ENCODE data around the gene GPR107.
"Not testable (repeated sequence)": the region's sequence is repeated elsewhere in the genome, so short reads cannot be mapped to it uniquely, and the experiment has no call there.

Gene GPR107

DNA sequence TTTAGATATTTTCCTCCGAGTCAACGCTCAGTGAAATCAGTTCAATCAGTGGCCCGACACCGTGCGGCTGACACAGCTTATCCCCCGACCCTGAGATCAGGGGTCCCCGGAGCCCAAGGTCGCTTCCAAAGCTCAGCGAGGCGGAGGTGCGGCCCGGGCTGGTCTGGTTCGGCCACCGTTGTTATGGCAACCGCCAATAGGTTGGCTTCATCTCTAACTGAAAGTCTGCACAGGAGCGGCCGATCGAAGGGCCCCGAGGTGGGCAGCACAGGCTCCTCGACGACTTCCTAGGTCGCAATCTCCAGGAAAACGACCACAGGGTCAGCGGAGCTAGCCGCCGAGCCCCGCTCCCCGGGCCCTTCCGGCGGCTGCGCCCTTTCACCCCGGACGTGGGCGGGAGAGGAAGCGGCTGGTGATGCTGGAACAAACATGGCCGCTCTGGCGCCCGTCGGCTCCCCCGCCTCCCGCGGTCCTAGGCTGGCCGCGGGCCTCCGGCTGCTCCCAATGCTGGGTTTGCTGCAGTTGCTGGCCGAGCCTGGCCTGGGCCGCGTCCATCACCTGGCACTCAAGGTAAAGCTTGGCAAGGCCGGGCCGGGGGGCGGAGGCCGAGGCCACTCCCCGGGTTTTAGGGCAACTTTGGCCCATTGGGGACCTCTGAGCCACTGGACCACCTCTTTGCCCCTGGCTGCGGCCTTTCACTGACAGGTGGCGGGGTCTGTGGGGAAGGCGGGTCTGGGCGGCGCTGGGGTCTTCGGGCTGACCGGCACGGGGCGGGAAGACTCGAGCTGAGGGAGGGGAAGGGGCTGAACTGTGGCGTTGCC, at the start of gene GPR107:
Gene GPR107, plus strand, starts transcription at position 403 of the 821 bp plus-strand sequence. Its CDS starts 27 bp downstream, at position 430.
- peak; percentile 81 for DNase-seq (ENCODE audit: low read depth)

DNA sequence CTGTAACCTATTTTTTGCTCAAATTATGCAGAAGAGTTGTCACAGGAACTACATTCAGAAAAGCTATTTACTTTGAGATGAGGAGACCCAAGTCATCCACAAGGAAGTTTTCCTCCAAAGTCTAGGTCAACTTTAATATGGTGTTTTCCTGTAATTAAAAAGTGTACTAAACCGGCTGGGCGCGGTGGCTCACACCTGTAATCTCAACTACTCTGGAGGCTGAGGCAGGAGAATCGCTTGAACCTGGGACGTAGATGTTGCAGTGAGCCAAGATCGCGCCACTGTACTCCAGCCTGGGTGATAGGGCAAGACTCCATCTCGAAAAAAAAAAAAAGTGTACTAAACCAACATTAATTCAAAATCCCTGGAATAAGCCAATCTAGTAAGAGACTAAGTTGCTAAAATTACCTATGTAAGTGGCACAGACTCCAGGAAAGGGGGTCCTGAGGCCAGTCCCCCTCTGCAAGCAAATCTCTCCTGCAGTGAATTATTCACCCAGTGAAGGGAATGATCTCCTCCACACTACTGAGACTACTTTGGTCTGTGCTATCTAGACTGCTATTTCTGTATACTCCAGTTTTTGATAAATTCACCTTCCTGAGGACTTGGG, 49.7 kb upstream of the GPR107 start:
- DNase-seq (ENCODE audit: low read depth) = no peak

DNA sequence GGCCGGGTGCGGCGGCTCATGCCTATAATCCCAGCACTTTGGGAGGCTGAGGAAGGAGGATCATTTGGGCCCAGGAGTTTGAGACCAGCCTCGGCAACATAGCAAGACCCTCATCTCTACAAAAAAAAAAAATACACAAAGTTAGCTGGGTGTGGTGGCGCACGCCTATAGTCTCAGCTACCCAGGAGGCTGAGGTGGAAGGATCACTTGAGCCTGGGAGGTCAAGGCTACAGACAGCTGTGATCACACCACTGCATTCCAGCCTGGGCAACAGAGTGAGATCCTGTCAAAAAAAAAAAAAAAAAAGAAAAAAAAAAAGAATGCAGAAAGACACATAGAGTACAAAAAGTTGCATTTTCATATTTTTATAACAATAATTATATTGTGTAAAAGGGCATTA, 46.8 kb upstream of the GPR107 start:
- not testable (repeated sequence) for DNase-seq (ENCODE audit: low read depth)

- no peak for DNase-seq (ENCODE audit: low read depth)
Observed at GRCh38 chr9:130008538-130008937, 45.2 kb upstream of the GPR107 start.

DNA sequence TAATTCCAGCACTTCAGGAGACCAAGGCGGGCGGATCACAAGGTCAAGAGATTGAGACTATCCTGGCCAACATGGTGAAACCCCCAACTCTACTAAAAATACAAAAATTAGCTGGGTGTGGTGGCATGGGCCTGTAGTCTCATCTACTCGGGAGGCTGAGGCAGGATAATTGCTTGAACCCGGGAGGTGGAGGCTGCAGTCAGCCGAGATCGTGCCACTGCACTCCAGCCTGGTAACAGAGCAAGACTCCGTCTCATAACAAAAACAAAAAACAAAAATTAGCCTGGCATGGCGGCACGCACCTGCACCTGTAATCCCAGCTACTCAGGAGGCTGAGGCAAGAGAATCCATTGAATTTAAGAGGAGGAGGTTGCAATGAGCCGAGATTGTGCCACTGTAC, 44.2 kb upstream of the GPR107 start:
- DNase-seq (ENCODE audit: low read depth) = not testable (repeated sequence)

DNA sequence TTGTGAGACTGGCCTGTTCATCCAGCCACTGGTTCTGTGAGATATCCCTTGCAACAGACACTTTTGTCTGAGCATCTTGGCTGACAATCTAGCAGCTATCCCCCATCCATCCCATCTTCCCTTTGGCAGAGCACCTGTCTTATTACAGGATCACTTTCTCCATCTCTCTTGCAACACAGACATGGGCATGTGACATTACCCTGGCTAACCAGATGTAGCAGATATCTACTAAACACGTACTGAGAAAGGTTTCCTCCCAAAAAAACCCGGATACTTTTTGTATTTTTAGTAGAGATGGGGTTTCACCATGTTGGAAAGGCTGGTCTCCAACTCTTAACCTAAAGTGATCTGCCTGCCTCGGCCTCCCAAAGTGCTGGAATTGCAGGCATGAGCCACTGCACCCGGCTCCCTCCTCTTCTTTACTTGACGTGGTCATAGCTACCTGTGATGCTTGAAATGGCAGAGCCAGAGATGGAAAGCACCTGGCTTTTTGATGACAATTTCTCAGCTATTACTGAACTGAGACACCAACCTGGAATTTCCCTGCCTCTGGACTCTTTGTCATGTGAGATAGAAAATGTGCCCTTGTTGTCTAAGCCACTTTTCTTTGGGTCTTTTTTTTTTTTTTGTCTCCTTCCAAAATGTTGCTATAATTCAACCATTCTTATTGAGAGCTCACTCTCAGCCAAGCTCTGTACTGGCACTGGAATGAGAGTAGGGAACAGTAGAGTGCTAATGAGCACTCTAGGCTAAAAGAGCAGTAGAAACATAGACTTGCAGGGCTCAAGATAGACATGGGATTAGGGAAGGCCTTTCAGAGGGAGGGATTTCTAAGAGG, 43.3 kb upstream of the GPR107 start:
- DNase-seq (ENCODE audit: low read depth) = no peak

DNA sequence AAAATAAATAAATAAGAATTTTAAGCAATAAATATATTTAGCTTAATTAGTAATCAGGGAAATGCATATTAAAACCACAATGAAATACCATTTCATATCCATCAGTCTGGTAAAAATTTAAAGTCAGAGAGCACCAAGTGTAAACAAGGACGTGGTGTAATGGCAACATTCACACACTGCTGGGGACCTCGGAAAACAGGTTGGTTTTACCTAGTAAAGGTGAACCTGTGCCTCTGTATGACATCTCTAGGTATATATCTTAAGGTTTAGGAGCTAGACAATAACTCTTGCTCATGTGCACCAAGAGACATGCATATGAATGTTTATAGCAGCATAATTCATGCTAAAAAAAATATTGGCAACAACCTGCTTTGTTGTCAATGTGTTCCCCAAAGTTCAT, 40.4 kb upstream of the GPR107 start:
- no peak for DNase-seq (ENCODE audit: low read depth)

DNA sequence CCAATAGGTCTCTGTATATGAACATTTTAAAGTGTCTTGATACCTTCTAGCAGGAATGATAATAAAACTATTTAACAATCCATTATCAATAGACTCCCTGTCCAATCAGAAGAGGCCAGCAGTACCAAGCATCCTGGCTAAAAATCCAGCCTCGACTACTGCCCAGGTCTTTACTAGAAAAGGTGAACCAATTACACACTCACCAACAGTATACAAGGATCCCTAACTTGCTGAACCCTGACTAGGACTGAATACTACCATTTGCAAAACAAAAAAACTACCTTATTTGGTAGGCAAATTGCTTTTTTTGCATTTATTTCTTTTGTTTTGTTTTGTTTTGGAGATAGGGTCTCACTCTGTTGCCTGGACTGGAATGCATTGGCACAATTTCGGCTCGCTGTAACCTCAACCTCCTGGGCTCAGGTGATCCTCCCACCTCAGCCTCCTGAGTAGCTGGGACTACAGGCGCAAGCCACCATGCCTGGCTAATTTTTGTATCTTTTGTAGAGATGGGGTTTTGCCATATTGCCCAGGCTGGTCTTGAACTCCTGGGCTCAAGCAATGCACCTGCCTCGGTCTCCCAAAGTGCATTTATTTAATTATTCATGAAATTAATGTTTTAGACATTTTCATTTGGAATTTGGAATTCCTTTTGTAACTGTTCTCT, 38.2 kb upstream of the GPR107 start:
- DNase-seq (ENCODE audit: low read depth) = no peak

DNA sequence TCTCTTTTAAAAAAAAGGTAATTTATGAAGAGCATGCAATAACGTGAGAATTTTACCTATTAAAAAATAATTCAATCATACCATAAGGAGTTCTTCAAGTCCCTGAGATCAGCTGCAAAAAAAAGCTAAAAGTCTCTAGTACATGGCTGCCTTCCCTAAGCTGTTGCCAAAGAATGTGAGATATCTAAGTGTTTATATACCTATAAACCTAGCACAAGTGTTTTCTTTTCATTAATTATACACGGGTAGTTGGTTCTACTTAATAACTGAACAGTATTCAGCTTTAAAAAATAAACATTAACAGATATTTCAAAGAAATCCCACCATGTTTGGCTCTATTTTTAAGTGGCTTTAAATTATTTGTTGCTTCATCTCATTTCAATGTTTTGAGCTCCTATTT, 36.6 kb upstream of the GPR107 start:
- no peak for DNase-seq (ENCODE audit: low read depth)

DNA sequence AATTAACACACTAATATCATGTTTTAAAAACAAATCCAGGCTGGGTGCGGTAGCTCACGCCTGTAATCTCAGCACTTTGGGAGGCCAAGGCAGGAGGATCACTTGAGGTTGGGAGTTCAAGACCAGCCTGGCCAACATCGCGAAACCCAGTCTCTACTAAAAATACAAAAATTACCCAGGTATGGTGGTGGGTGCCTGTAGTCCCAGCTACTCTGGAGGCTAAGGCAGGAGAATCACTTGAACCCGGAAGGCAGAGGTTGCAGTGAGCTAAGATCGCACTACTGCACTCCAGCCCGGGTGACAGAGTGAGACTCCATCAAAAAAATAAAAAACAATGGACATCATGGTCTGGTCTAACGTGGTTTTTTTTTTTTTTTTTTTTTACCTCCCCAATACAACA, 36.2 kb upstream of the GPR107 start:
- DNase-seq (ENCODE audit: low read depth) = not testable (repeated sequence)

DNA sequence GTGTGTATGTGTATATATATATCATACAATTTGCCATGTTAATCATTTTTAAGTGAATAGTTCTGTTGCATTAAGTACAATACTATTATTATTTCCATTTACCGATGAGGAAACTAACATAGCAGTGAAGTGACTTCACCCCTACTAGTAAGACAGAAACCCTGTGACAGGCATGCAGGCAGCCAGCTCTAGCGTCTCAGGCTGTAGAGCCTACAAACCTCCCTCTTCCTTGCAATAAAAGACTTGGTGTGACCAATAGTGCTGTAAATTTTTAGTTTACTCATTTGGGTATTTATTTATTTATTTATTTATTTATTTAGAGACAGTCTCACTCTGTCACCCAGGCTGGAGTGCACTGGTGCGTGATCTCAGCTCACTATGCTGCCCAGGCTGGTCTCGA, 35.4 kb upstream of the GPR107 start:
- DNase-seq (ENCODE audit: low read depth) = no peak

- DNase-seq (ENCODE audit: low read depth) = no peak
Observed at GRCh38 chr9:130020618-130021017, 33.1 kb upstream of the GPR107 start.

- no peak for DNase-seq (ENCODE audit: low read depth)
Observed at GRCh38 chr9:130021123-130021522, 32.6 kb upstream of the GPR107 start.

DNA sequence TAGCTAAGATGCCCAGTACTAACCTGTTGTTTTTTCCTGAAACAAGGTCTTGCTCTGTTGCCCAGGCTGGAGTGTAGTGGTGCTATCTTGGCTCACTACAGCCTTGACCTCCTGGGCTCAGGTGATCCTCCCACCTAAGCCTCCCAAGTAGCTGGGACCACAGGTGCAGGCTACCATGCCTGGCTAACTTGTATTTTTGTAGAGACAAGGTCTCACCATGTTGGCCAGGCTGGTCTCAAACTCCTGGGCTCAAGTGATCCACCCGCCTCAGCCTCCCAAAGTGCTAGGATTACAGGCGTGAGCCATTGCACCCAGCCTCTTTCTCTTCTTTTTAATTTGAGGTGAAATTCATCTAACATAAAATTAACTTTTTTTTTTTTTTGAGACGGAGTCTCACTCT, 31.9 kb upstream of the GPR107 start:
- not testable (repeated sequence) for DNase-seq (ENCODE audit: low read depth)

GRCh38 chr9:130022566-130023143, 31.1 kb upstream of the GPR107 start:
- no peak for DNase-seq (ENCODE audit: low read depth)

- DNase-seq (ENCODE audit: low read depth) = no peak
Observed at GRCh38 chr9:130023144-130023787, 30.4 kb upstream of the GPR107 start.

GRCh38 chr9:130023994-130024596, 29.6 kb upstream of the GPR107 start:
- no peak for DNase-seq (ENCODE audit: low read depth)

- DNase-seq (ENCODE audit: low read depth) = peak; percentile 49
Observed at GRCh38 chr9:130024597-130024994, 29.1 kb upstream of the GPR107 start.

DNA sequence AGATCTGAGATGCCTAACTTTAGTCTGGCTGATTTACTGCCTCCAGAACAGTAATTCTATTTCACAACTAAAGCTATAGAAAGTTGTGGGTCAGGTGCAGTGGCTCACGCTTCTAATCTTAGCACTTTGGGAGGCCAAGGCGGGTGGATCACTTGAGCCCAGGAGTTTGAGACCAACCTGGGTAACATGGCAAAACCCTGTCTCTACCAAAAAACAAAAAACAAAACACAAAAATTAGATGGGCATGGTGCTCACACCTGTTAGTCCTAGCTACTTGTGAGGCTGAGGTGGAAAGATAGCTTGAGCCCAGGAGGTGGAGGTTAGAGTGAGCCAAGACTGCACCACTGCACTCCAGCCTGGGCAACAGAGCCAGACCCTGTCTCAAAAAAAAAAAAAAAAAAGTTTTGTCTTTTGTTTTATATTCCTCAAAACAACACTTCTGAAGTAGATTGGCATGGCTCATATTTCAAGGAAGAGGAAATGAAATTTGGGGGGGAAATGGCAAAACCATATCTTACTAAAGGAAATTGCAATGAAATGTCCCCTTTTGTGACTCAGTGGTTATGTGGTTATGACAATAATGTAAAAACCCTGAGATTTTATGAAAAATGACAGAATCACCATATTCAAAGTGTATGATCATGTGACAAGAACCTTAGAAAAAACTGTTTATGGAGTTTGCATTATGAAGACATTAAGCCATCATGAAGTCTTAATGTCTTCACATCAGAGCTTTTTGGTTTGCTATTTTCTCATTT, 26.9 kb upstream of the GPR107 start:
- no peak for DNase-seq (ENCODE audit: low read depth)

Data from ELR (cell line).